Loucy (cell line): ENCODE measurements around the gene DCP1A.
"Not testable (repeated sequence)": the region's sequence is repeated elsewhere in the genome, so short reads cannot be mapped to it uniquely, and the experiment has no call there.

Experiments
- CTCF ChIP-seq: fragments of 200-600 bp; sonication (generic); conservative IDR thresholded peaks from 2 replicates; pipeline ENCODE4 v1.5.1; 2014; ENCODE audit warnings: mild to moderate bottlenecking, antibody characterized with exemption, low read length
- EZH2phosphoT487 ChIP-seq: fragments of 200-600 bp; IDR thresholded peaks from 2 replicates; pipeline ENCODE4 v1.6.1; 2018; ENCODE audit warnings: antibody characterized with exemption, mild to moderate bottlenecking, moderate library complexity, borderline replicate concordance

- TF ChIP-seq CTCF, EZH2phosphoT487: not testable (repeated sequence)
Measured at GRCh38 chr3:53348118-53348517, 775 bp upstream of the DCP1A start.
